Fibroblast of lung (primary cell): ENCODE data around the gene RACK1.

Experiments used
- EZH2 ChIP-seq: IDR thresholded peaks from 2 replicates; pipeline ENCODE4 v1.5.1; 2012; ENCODE audit warnings: low read length, control low read depth, mild to moderate bottlenecking; ENCODE audit errors: missing control alignments
- TF ChIP-seq, protein P1 (sequence below), 2 donors: IDR thresholded peaks in 1 of 2; conservative IDR thresholded peaks in 1 of 2; 1 replicate in 1 of 2; 2 replicates in 1 of 2; pipeline ENCODE4 v1.5.1; 2011 to 2012; ENCODE audit warnings: low read length in 2 of 2, control low read depth in 1 of 2, inconsistent platforms in 1 of 2, low read depth in 1 of 2, mild to moderate bottlenecking in 1 of 2

DNA sequence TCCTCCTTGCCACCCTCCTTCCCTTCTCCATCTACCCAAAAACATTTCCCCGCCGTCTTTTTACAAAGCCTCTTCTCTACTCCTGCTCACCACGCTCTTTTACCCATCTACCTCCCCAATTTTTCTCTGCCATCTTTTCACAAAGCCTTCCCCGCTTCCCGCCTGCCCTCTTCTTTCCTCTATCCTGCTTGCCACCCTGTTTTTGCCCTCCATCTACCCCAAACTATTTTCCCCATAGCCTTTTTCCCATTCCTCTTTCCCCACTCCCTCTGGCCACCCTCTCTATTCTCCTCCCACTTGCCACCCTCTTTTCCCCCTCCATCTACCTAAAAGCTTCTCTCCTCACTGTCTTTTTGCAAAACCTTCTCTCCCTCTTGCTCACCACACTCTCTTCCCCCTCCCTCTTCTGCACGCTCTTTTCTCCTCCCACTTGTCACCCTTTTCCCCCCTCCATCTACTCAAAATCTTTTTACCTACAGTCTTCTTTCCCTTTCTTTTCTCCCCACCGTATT, 36.6 kb upstream of the RACK1 start:
- TF ChIP-seq, protein P1, sequence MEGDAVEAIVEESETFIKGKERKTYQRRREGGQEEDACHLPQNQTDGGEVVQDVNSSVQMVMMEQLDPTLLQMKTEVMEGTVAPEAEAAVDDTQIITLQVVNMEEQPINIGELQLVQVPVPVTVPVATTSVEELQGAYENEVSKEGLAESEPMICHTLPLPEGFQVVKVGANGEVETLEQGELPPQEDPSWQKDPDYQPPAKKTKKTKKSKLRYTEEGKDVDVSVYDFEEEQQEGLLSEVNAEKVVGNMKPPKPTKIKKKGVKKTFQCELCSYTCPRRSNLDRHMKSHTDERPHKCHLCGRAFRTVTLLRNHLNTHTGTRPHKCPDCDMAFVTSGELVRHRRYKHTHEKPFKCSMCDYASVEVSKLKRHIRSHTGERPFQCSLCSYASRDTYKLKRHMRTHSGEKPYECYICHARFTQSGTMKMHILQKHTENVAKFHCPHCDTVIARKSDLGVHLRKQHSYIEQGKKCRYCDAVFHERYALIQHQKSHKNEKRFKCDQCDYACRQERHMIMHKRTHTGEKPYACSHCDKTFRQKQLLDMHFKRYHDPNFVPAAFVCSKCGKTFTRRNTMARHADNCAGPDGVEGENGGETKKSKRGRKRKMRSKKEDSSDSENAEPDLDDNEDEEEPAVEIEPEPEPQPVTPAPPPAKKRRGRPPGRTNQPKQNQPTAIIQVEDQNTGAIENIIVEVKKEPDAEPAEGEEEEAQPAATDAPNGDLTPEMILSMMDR (conservative IDR thresholded peaks at IDR 0.05 in 1 of 2, IDR thresholded peaks at IDR 0.05 in 1 of 2; ENCODE audit: low read depth in 1 of 2, low read length in 2 of 2), result no peak
- no peak for TF ChIP-seq EZH2
